GM18520 (cell line): ENCODE data around the gene FAM241B.

Experiments
- ATAC-seq: cut with Tn5 transposase; IDR thresholded peaks from one replicate; pipeline ENCODE4 v1.9.1; 2021; ENCODE audit not compliant: unreplicated experiment

Gene FAM241B

DNA sequence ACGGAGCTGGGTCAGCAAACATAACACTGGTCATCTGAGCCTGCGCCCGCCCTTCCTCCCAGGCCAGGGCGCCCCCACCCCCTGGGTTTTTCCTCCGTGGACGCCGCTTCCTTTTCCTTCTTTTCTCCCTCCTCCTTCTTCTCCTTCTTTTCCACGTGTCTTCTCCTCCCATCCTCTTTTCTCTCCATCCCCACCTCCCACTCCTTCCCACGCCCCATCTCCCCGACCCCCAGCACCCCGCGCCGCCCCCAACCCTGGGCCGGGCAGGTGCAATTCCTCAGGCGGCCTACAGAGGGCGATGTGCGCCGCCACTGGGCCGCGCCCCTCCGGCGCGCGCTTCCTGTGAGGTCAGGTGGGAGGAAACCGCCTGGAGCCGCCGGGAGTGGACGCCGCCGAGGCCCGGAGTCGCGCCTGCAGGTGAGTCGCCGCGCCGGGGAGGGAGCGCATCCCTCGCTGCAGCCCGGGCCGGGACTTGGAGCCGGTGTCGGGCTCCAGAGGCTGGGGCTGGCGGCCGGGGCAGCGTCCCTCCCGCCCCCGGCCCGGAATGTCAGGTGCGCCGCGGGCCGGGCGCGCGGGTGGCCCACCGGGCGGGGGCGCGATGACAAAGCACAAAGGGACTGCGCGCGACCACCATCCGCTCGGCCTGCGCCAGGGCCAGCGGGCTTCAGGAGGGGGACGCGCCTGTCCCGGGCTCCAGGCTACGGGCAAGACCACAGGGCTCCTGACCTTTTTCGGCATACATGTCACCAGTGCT, at the start of gene FAM241B:
Gene FAM241B, plus strand, starts transcription at position 351 of the 754 bp plus-strand sequence. CDS start 1,497 bp downstream, outside the sequence.
- no peak for ATAC-seq

DNA sequence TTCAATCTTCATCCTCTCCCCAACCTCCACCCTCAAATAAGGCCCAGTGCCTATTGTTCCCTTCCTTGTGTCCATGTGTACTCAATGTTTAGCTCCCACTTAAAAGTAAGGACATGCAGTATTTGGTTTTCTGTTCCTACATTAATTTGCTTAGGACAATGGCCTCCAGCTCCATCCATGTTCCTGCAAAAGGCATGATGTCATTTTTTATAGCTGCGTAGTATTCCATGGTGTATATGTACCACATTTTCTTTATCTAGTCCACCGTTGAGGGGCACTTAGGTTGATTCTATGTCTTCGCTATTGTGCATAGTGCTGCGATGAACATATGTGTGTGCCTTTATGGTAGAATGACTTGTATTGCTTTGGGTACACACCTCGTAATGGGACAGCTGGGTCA, 49.6 kb upstream of the FAM241B start:
- no peak for ATAC-seq

DNA sequence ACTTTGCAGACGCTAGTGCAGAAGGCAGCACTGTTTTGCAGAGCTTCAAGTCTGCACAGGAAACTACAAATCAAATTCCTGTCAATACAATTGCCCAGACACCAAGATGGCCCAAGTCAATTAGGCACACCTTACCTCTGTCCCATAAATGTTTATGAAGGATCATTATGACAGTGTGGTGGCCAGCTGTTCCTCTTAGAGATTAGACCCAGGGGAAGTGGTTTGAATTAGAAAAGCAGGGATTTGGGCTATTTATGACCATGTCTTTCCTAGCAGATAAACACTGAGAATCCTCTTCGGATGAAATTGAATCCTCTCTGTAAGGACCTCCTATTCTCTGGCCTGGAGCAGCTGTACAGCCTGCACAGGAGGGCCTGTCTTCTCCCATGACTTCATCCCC, 46.9 kb upstream of the FAM241B start:
- ATAC-seq = no peak

GRCh38 chr10:69584624-69585023, 45.4 kb upstream of the FAM241B start:
- ATAC-seq = no peak

DNA sequence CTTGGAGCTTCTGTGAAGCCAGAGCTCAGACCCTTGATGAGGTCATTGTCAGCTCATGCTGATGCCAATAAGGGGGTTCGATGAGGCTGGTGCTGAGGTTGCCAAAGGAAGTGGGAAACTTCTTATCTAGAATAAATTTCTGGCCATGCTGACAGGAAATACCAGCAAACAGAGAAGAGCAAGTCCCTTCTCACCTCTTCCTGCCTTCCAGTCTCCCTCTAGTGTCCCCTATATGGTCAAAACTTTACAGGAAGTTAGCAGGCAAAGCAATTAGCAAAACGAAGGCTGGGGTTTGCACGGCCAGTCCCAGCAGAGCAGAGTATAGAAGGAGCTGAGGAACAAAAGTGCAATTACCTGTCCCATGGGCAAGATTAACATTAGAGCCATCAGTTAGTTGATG, 41.7 kb upstream of the FAM241B start:
- no peak for ATAC-seq

- no peak for ATAC-seq
Observed at GRCh38 chr10:69600761-69601330, 29.2 kb upstream of the FAM241B start.

GRCh38 chr10:69609077-69609476, 21.0 kb upstream of the FAM241B start:
- no peak for ATAC-seq

DNA sequence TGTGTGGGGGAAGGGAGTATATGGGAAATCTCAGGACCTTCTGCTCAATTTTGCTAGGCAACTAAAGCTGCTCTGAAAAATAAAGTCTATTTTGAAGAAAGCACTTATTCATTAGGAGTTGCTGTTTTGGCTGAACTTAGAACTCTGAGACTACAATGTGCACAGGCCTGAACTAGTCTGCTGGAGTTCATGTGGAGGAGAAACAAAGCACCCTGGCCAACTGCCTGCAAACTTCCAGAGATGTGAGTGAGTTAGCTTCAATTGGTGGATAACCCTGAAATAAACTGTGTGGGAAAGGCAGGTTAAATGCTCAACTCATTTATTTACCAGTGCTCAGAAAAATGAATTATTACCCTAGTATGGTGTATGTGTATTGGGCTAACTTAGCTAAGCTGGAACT, 17.3 kb upstream of the FAM241B start:
- ATAC-seq = no peak

- no peak for ATAC-seq
Observed at GRCh38 chr10:69614130-69614529, 15.9 kb upstream of the FAM241B start.

DNA sequence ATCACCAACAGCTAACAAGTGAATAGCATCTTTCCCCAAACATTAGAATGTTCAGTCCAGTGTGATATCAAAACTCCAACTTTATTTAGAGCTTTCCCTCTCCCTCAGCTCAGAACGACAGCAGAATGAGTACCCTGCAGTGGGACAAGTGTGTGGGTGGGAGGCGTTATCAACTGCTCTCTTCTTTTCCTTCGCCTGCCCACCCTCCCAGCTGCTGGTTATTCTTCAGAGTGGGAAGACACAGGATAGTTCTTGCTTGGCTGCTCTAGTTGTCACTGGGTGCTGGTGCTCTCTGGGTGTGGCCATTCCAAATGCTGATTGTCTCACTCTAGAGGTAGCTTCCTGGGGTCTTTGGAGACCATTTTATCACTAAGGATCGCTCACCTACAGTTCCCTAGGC, 13.7 kb upstream of the FAM241B start:
- no peak for ATAC-seq

GRCh38 chr10:69618746-69619145, 11.3 kb upstream of the FAM241B start:
- no peak for ATAC-seq

GRCh38 chr10:69619626-69620025, 10.4 kb upstream of the FAM241B start:
- no peak for ATAC-seq

- no peak for ATAC-seq
Observed at GRCh38 chr10:69620625-69621024, 9.4 kb upstream of the FAM241B start.

GRCh38 chr10:69624245-69624786, 5.7 kb upstream of the FAM241B start:
- no peak for ATAC-seq

GRCh38 chr10:69626826-69627225, 3.2 kb upstream of the FAM241B start:
- ATAC-seq = no peak

GRCh38 chr10:69628891-69629290, 1.2 kb upstream of the FAM241B start:
- no peak for ATAC-seq

- no peak for ATAC-seq
Observed at GRCh38 chr10:69629519-69629896, 539 bp upstream of the FAM241B start.

GRCh38 chr10:69630651-69631400, 779 bp downstream of the FAM241B start:
- no peak for ATAC-seq

GRCh38 chr10:69631566-69631965, 1.5 kb downstream of the FAM241B start:
- ATAC-seq = no peak

GRCh38 chr10:69632516-69633199, 2.6 kb downstream of the FAM241B start:
- no peak for ATAC-seq
